Measurements from ENCODE around the gene HAVCR1.

GRCh38 chr5:156981481-156981880 lies 77.4 kb downstream of the HAVCR1 start:
- TF ChIP-seq CTCF (IDR thresholded peaks at IDR 0.05) = no peak
- TF ChIP-seq POLR2A (IDR thresholded peaks at IDR 0.05) = no peak
